ENCODE data around the gene EXD2. TPM values are rescaled to one million over a fixed set of nuclear protein-coding genes. Genes with fewer than 3 reads are reported as not detected.

Gene EXD2, protein sequence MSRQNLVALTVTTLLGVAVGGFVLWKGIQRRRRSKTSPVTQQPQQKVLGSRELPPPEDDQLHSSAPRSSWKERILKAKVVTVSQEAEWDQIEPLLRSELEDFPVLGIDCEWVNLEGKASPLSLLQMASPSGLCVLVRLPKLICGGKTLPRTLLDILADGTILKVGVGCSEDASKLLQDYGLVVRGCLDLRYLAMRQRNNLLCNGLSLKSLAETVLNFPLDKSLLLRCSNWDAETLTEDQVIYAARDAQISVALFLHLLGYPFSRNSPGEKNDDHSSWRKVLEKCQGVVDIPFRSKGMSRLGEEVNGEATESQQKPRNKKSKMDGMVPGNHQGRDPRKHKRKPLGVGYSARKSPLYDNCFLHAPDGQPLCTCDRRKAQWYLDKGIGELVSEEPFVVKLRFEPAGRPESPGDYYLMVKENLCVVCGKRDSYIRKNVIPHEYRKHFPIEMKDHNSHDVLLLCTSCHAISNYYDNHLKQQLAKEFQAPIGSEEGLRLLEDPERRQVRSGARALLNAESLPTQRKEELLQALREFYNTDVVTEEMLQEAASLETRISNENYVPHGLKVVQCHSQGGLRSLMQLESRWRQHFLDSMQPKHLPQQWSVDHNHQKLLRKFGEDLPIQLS
- total RNA-seq = 10 to 100 TPM; 18.2 to 22.0 (median 21.1) TPM

GRCh38 chr14:69191340-69192111 is at the start of gene EXD2:
TSS of gene EXD2 (plus strand) at chr14:69191498. CDS start at chr14:69209471, 17,973 bp downstream.
- TF ChIP-seq CTCF (IDR thresholded peaks at IDR 0.05; ENCODE audit: low read depth) = no peak

GRCh38 chr14:69141550-69141949 is 49.7 kb upstream of the EXD2 start:
- no peak for TF ChIP-seq CTCF (IDR thresholded peaks at IDR 0.05; ENCODE audit: low read depth)

- no peak for TF ChIP-seq CTCF (IDR thresholded peaks at IDR 0.05; ENCODE audit: low read depth)
These were observed 49.2 kb upstream of the EXD2 start for GRCh38 chr14:69142101-69142500.

- no peak for TF ChIP-seq CTCF (IDR thresholded peaks at IDR 0.05; ENCODE audit: low read depth)
These were observed 41.6 kb upstream of the EXD2 start for GRCh38 chr14:69149461-69150244.

DNA sequence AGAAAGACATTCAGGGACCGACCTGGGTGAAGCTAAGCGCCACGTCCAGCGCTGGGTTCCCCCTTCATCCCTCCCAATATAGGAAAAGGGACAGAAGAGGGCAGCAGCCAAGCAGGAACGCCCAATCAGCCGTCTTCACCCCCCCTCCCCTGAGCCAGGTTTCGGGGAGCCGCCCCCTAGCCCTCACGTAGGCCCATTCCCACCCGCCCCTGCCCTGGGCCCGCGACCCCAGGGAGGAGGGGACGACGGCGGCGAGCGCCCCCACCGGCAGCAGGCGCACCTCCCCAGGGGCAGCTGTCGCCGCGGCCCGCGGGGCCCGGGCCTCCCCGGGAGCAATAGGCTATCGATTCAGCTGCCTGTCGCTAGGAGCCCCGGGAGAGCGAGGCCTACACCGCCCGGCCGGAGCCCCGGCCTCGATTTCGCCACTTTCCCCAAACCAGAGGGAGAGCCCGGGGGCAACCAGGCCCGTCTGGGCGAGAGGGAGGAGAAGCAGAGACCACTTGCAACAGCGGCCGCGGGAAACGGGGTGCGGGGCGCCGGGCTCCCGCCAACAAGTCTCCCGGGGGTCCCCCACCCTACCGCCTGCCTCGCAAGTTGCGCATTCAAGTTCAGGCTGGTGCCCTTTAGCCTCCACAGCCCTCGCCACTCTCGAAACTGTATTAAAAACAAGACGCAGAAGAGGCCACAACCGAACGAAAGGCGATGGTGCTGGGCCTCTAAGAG is 39.7 kb upstream of the EXD2 start:
- no peak for TF ChIP-seq CTCF (IDR thresholded peaks at IDR 0.05; ENCODE audit: low read depth)

- TF ChIP-seq CTCF (IDR thresholded peaks at IDR 0.05; ENCODE audit: low read depth) = no peak
These were observed 39.0 kb upstream of the EXD2 start for GRCh38 chr14:69152181-69152901.
